ENCODE results near the gene CRYL1. TPM values are rescaled to one million over a fixed set of nuclear protein-coding genes. Genes with fewer than 3 reads are reported as not detected.

Gene CRYL1
- total and polyA plus RNA-seq, 2 of the 4 experiments (the other 2 are of a cell fraction): 11.7 to 16.4 TPM

DNA sequence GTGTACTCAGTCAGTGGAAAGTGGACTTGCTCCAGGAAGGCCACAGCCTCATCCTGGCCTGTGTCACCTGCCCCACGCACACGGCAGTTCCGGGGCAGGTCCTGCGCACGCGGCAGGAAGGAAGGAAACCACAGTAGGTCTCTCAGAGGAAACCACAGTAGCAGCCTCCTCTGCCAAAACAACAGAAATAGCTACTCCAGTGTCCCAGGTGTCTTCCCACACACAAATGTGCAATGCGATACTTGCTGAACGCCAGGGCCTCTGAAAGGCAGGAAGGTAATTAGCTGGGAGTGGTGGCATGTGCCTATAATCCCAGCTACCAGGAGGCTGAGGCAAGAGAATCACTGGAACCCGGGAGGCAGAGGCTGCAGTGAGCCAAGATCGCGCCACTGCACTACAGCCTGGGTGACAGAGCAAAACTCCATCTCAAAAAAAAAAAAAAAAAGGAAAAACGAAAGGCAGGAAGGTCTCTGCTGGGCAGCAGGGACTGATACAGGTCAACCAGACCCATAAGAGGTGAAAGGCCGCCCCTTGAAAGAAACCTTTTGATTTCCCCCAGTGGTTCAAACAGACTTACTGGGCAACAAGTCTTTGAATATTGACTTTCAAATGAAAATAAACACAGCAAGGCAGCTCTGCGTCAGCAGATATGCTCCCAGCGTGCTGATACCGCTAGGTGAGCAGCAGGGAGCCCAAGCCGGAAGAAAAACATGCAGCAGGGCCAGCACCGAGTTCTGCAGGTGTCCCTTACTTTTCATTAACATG lies 49.5 kb downstream of the CRYL1 start:
- ATAC-seq (ENCODE audit: low read depth) (no peak), DNase-seq (no peak)
- POLR2A ChIA-PET (ENCODE audit: unreplicated experiment): no interaction called here
- Histone ChIP-seq H4K5ac (ENCODE audit: low read depth, low read length) (no peak overlapping the region), H3K4me1 (ENCODE audit: control insufficient read depth, insufficient read depth, low read length) (peaks cover 2% of the 10 kb centered on the region; the same call in 1 of the 2 replicates), H2BK15ac (ENCODE audit: low read depth, low read length) (no peak overlapping the region), H2BK5ac (ENCODE audit: low read depth, low read length, poor library complexity, severe bottlenecking) (no peak overlapping the region), H3K27ac (ENCODE audit: insufficient read depth, low read length) (no peak overlapping the region), H3K9me1 (ENCODE audit: insufficient read depth, low read length) (no peaks in the 10 kb centered on the region), H3K4me2 (ENCODE audit: low read depth, low read length) (no peak overlapping the region), H3K23ac (ENCODE audit: low read depth, low read length) (no peak overlapping the region), H3K9me3 (ENCODE audit: control insufficient read depth, insufficient read depth, low read length) (no peaks in the 10 kb centered on the region), H2AK5ac (ENCODE audit: low read depth, low read length) (no peak overlapping the region), H4K8ac (ENCODE audit: low read depth in 2 of 2, low read length in 2 of 2) (no peak overlapping the region), H3K9ac (ENCODE audit: low read depth, low read length) (no peak overlapping the region), H4K91ac (ENCODE audit: insufficient read depth, low read depth, low read length) (no peak overlapping the region), H3K4me3 (ENCODE audit: insufficient read depth, low read depth, low read length) (no peak overlapping the region), H3K27me3 (ENCODE audit: control insufficient read depth, insufficient read depth, low read length) (no peaks in the 10 kb centered on the region), H3K4ac (ENCODE audit: low read depth, low read length) (no peak overlapping the region), H4K20me1 (ENCODE audit: insufficient read depth, low read length) (no peaks in the 10 kb centered on the region), H3K56ac (ENCODE audit: extremely low read depth, insufficient read depth, low read length) (no peak overlapping the region), H2AK9ac (replicated peaks; ENCODE audit: low read depth, low read length, poor library complexity) (no peak overlapping the region), H2BK20ac (ENCODE audit: low read depth, low read length) (no peak overlapping the region), H3K14ac (replicated peaks; ENCODE audit: low read depth, low read length) (no peak overlapping the region), H3K18ac (ENCODE audit: low read depth, low read length) (no peak overlapping the region), H2BK120ac (ENCODE audit: low read depth, low read length) (no peak overlapping the region), H3K36me3 (ENCODE audit: control insufficient read depth, insufficient read depth, low read length) (no peaks in the 10 kb centered on the region), H2AFZ (replicated peaks; ENCODE audit: low read length, poor library complexity) (no peak overlapping the region), H3K79me1 (ENCODE audit: low read depth in 1 of 2, low read length in 2 of 2) (no peaks in the 10 kb centered on the region)
- dilution Hi-C loops (cut with HindIII; ENCODE audit: low sequenced_read_pairs, unreplicated experiment): loop anchor here (25.0 kb wide), 1 partner anchor 289 kb away; the partner anchor contains the start of gene GJB2
- TF ChIP-seq MAZ (IDR thresholded peaks at IDR 0.05; ENCODE audit: borderline replicate concordance, low read depth, low read length) (no peak), RFX5 (IDR thresholded peaks at IDR 0.05; ENCODE audit: low read depth, low read length) (no peak), RCOR1 (IDR thresholded peaks at IDR 0.05; ENCODE audit: insufficient replicate concordance, low read length) (no peak), RAD21 (IDR thresholded peaks at IDR 0.05; ENCODE audit: low read length) (no peak), FOS (IDR thresholded peaks at IDR 0.05; ENCODE audit: low read depth, low read length) (no peak), MXI1 (IDR thresholded peaks at IDR 0.05; ENCODE audit: borderline replicate concordance, low read depth, low read length) (no peak), POLR2A (IDR thresholded peaks at IDR 0.05; ENCODE audit: low read depth, low read length) (no peak)
- TF ChIP-seq, protein P1, sequence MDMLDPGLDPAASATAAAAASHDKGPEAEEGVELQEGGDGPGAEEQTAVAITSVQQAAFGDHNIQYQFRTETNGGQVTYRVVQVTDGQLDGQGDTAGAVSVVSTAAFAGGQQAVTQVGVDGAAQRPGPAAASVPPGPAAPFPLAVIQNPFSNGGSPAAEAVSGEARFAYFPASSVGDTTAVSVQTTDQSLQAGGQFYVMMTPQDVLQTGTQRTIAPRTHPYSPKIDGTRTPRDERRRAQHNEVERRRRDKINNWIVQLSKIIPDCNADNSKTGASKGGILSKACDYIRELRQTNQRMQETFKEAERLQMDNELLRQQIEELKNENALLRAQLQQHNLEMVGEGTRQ (IDR thresholded peaks at IDR 0.05; ENCODE audit: low read depth, low read length): no peak
- TF ChIP-seq, protein P2, sequence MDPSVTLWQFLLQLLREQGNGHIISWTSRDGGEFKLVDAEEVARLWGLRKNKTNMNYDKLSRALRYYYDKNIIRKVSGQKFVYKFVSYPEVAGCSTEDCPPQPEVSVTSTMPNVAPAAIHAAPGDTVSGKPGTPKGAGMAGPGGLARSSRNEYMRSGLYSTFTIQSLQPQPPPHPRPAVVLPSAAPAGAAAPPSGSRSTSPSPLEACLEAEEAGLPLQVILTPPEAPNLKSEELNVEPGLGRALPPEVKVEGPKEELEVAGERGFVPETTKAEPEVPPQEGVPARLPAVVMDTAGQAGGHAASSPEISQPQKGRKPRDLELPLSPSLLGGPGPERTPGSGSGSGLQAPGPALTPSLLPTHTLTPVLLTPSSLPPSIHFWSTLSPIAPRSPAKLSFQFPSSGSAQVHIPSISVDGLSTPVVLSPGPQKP (IDR thresholded peaks at IDR 0.05; ENCODE audit: borderline replicate concordance, low read depth, low read length): no peak
- WGBS, 2 experiments (ENCODE audit: extremely low coverage in 2 of 2, insufficient read length in 1 of 2): 100% methylated on average over 1 of the region's 18 CpGs; no CpG with 5 or more reads in 1 of the 2 experiments
- CTCF ChIA-PET: no interaction called here
- intact Hi-C loops (cut with micrococcal nuclease): no loop called here
- in situ Hi-C loops (cut with MboI; ENCODE audit: low sequenced_read_pairs): no loop called here
- BruUV-seq (replicated peaks): no TSS peak
